HCT116 (cell line): ENCODE measurements around the gene PRKG2. TPM values are rescaled to one million over a fixed set of nuclear protein-coding genes. Genes with fewer than 3 reads are reported as not detected.

Source experiments
- ATAC-seq: fragments of 200-7000 bp; cut with Tn5 transposase; 2 replicates; pipeline ENCODE4 v1.9.1; 2020; ENCODE audit warnings: mild to moderate bottlenecking, moderate library complexity
- BruUV-seq: library from RNA; stranded (reverse); fragments of 400-500 nt; replicated peaks from 2 replicates; lab custom pipeline; 2021; lab: Mats Ljungman, UMichigan
- CTCF ChIA-PET: fragments of 300-600 bp; sonication (Branson Sonifier 250); formaldehyde crosslinking; loops from one replicate; lab custom pipeline; 2021; ENCODE audit warnings: antibody characterized with exemption; lab: Charles Lee
- POLR2A ChIA-PET: fragments of 300-600, 350-600 bp; sonication (Branson Sonifier 250); formaldehyde crosslinking; loops from one replicate; lab custom pipeline; 2021; ENCODE audit warnings: antibody characterized with exemption; lab: Charles Lee
- RAD21 ChIA-PET, 2 experiments: fragments of 300-600 bp; sonication (Branson Sonifier 250); formaldehyde crosslinking; loops; one replicate each; lab custom pipeline; 2023; ENCODE audit warnings: low total read pairs in 2 of 2; ENCODE audit not compliant: uncharacterized antibody in 2 of 2, unreplicated experiment in 2 of 2, low non-redundant PET in 1 of 2; lab: Charles Lee
- DNase-seq: peaks from one replicate; pipeline ENCODE4 v3.0.0-alpha.2; 2010; ENCODE audit warnings: low read depth, low spot score
- H2AFZ ChIP-seq: fragments of 200-600 bp; shearing (Covaris generic), sonication (generic); 2 replicates; pipeline ENCODE4 v1.6.1; 2017; ENCODE audit warnings: low read depth, mixed run types, mixed read lengths, antibody characterized with exemption, low read length; ENCODE audit not compliant: poor library complexity, severe bottlenecking
- H3K27ac ChIP-seq: 2 replicates; pipeline ENCODE4 v1.5.1; 2012; ENCODE audit warnings: low read depth, low read length
- H3K27me3 ChIP-seq: fragments of 200-600 bp; sonication (generic); 2 replicates; pipeline ENCODE4 v1.6.1; 2016; ENCODE audit warnings: mixed run types, low read length, mixed read lengths; ENCODE audit not compliant: insufficient read depth
- H3K36me3 ChIP-seq, 2 experiments: fragments of 200-500 bp in 1 of 2; fragments of 200-600 bp in 1 of 2; sonication (Bioruptor generic) in 1 of 2; sonication (generic) in 1 of 2; 2 replicates each; pipeline versions ENCODE4 v1.5.1 to v1.6.1; 2014 to 2016; ENCODE audit warnings: low read length in 2 of 2, inconsistent platforms in 1 of 2, mixed read lengths in 1 of 2, mixed run types in 1 of 2; ENCODE audit not compliant: insufficient read depth in 2 of 2, control insufficient read depth in 1 of 2
- H3K4me1 ChIP-seq, 2 experiments: fragments of 200-600 bp in 1 of 2; sonication (generic) in 1 of 2; 2 replicates each; pipeline versions ENCODE4 v1.5.1 to v1.6.1; 2012 to 2017; ENCODE audit warnings: low read length in 2 of 2, inconsistent platforms in 1 of 2, mild to moderate bottlenecking in 1 of 2, mixed read lengths in 1 of 2, mixed run types in 1 of 2, moderate library complexity in 1 of 2; ENCODE audit not compliant: insufficient read depth in 2 of 2, control insufficient read depth in 1 of 2
- H3K4me2 ChIP-seq: fragments of 200-600 bp; sonication (generic); 2 replicates; pipeline ENCODE4 v1.6.1; 2017; ENCODE audit warnings: mixed run types, low read length, mixed read lengths
- H3K4me3 ChIP-seq, 2 experiments: fragments of 200-600 bp in 1 of 2; sonication (generic) in 1 of 2; replicated peaks in 1 of 2; 2 replicates each; pipeline ENCODE4 v1.5.1; 2011 to 2016; ENCODE audit warnings: low read length in 2 of 2, control low read depth in 1 of 2, low read depth in 1 of 2, mild to moderate bottlenecking in 1 of 2, mixed read lengths in 1 of 2, mixed run types in 1 of 2
- H3K79me2 ChIP-seq: fragments of 200-600 bp; sonication (generic); 2 replicates; pipeline ENCODE4 v1.6.1; 2017; ENCODE audit warnings: mild to moderate bottlenecking, mixed run types, low read length, moderate library complexity, mixed read lengths; ENCODE audit not compliant: insufficient read depth
- H3K9ac ChIP-seq: fragments of 200-600 bp; sonication (generic); 2 replicates; pipeline ENCODE4 v1.6.1; 2016; ENCODE audit warnings: low read length, mixed read lengths
- H3K9me2 ChIP-seq: fragments of 200-600 bp; sonication (generic), shearing (Covaris generic); 2 replicates; pipeline ENCODE4 v1.6.1; 2017; ENCODE audit warnings: mixed run types, mild to moderate bottlenecking, moderate library complexity; ENCODE audit not compliant: insufficient read depth
- H3K9me3 ChIP-seq, 2 experiments: fragments of 200-500 bp in 1 of 2; fragments of 200-600 bp in 1 of 2; sonication (Bioruptor generic) in 1 of 2; sonication (generic) in 1 of 2; 2 replicates each; pipeline ENCODE4 v1.6.1; 2014 to 2017; ENCODE audit warnings: low read length in 2 of 2, mixed read lengths in 2 of 2, inconsistent platforms in 1 of 2, low read depth in 1 of 2, mild to moderate bottlenecking in 1 of 2, mixed run types in 1 of 2, moderate library complexity in 1 of 2; ENCODE audit not compliant: control insufficient read depth in 1 of 2, insufficient read depth in 1 of 2
- H4K20me1 ChIP-seq: fragments of 200-600 bp; sonication (generic), shearing (Covaris generic); 2 replicates; pipeline ENCODE4 v1.6.1; 2017; ENCODE audit warnings: mixed run types, mild to moderate bottlenecking, moderate library complexity; ENCODE audit not compliant: insufficient read depth
- ATF3 ChIP-seq: IDR thresholded peaks from 2 replicates; pipeline ENCODE4 v1.6.1; 2012
- CBX3 ChIP-seq: IDR thresholded peaks from 2 replicates; pipeline ENCODE4 v1.6.1; 2012; ENCODE audit warnings: low read depth
- CTCF ChIP-seq, 3 experiments: fragments of 200-600 bp in 1 of 3; sonication (generic) in 1 of 3; IDR thresholded peaks in 2 of 3; conservative IDR thresholded peaks in 1 of 3; 2 replicates each; pipeline ENCODE4 v1.5.1; 2012 to 2017; ENCODE audit warnings: low read depth in 2 of 3, low read length in 2 of 3, antibody characterized with exemption in 1 of 3, borderline replicate concordance in 1 of 3, control low read depth in 1 of 3, mild to moderate bottlenecking in 1 of 3, mixed read lengths in 1 of 3, mixed run types in 1 of 3, moderate library complexity in 1 of 3; ENCODE audit not compliant: insufficient read depth in 1 of 3
- EGR1 ChIP-seq: IDR thresholded peaks from 2 replicates; pipeline ENCODE4 v1.6.1; 2012; ENCODE audit warnings: low read depth
- EZH2 ChIP-seq: fragments of 200-600 bp; sonication (generic); IDR thresholded peaks from 2 replicates; pipeline ENCODE4 v1.6.1; 2017; ENCODE audit warnings: antibody characterized with exemption, mixed run types
- JUND ChIP-seq: IDR thresholded peaks from 2 replicates; pipeline ENCODE4 v1.6.1; 2012
- MAX ChIP-seq: IDR thresholded peaks from 2 replicates; pipeline ENCODE4 v1.6.1; 2012
- POLR2AphosphoS5 ChIP-seq: IDR thresholded peaks from 2 replicates; pipeline ENCODE4 v1.6.1; 2011; ENCODE audit warnings: mild to moderate bottlenecking, low read depth, low read length, moderate library complexity
- RAD21 ChIP-seq: IDR thresholded peaks from 2 replicates; pipeline ENCODE4 v1.6.1; 2012; ENCODE audit warnings: low read depth, mild to moderate bottlenecking
- REST ChIP-seq: IDR thresholded peaks from 2 replicates; pipeline ENCODE4 v1.6.1; 2012; ENCODE audit warnings: low read depth
- TCF7L2 ChIP-seq: IDR thresholded peaks from 2 replicates; pipeline ENCODE4 v1.7.0; 2011; ENCODE audit warnings: borderline replicate concordance, inconsistent platforms; ENCODE audit not compliant: insufficient read depth, insufficient read length; ENCODE audit errors: extremely low read depth
- ZBTB33 ChIP-seq: IDR thresholded peaks from 2 replicates; pipeline ENCODE4 v1.6.1; 2011; ENCODE audit warnings: mild to moderate bottlenecking, low read length, moderate library complexity; ENCODE audit not compliant: insufficient replicate concordance; ENCODE audit errors: extremely low read depth
- ZNF274 ChIP-seq: fragments of 200-500 bp; sonication (Bioruptor generic); IDR thresholded peaks from 2 replicates; pipeline ENCODE4 v1.6.1; 2014; ENCODE audit warnings: mild to moderate bottlenecking, low read depth, low read length, inconsistent platforms
- intact Hi-C: fragments of 100-400 bp; cut with micrococcal nuclease; formaldehyde crosslinking; loops from 2 replicates; pipeline ENCODE4 v1.10.0; 2022
- total RNA-seq: library from RNA; stranded (reverse); gene quantifications from one replicate; pipeline ENCODE4 v1.2.1, GENCODE V29; 2021; ENCODE audit not compliant: unreplicated experiment

Gene PRKG2
- total RNA-seq, 1 experiment from 2014 or later, result 2.1 TPM

- Histone ChIP-seq H3K27me3 (no peaks in the 10 kb centered on the region), H3K27ac (no peak overlapping the region), H4K20me1 (no peaks in the 10 kb centered on the region), H3K4me3 (no peak overlapping the region), H3K4me1 (no peaks in the 10 kb centered on the region), H3K4me2 (no peak overlapping the region), H3K9ac (no peak overlapping the region), H3K36me3 (no peaks in the 10 kb centered on the region), H2AFZ (no peak overlapping the region), H3K9me3 (no peaks in the 10 kb centered on the region), H3K9me2 (no peaks in the 10 kb centered on the region), H3K79me2 (no peaks in the 10 kb centered on the region)
- ChIA-PET CTCF (no interaction called here), POLR2A (no interaction called here)
- intact Hi-C loops, result no loop called here
- ATAC-seq (no peak), DNase-seq (no peak)
- BruUV-seq, result no TSS peak
- TF ChIP-seq EGR1, result no peak
- no peak for TF ChIP-seq ATF3
- TF ChIP-seq ZNF274, result no peak
- no peak for TF ChIP-seq ZBTB33
- no peak for TF ChIP-seq EZH2
- TF ChIP-seq MAX, result no peak
- TF ChIP-seq CBX3, result no peak
- no peak for TF ChIP-seq JUND
- no peak for TF ChIP-seq REST
- TF ChIP-seq RAD21, result no peak
- no peak for TF ChIP-seq CTCF (IDR thresholded peaks at IDR 0.05 in 2 of 3, conservative IDR thresholded peaks at IDR 0.05 in 1 of 3; ENCODE audit: borderline replicate concordance in 1 of 3, insufficient read depth in 1 of 3, low read depth in 2 of 3, low read length in 2 of 3)
- TF ChIP-seq POLR2AphosphoS5, result no peak
- no peak for TF ChIP-seq TCF7L2
- TF ChIP-seq, all 23 proteins: peak for 0
- RAD21 ChIA-PET, result no interaction called here
Observed at GRCh38 chr4:81204571-81204970, 10.5 kb downstream of the PRKG2 start.
